Measurements from ENCODE around the gene SETBP1. TPM values are rescaled to one million over a fixed set of nuclear protein-coding genes. Genes with fewer than 3 reads are reported as not detected.

The SETBP1 gene
- total RNA-seq, 2 donors from 2014 or later: 17.3 to 20.1 TPM

DNA sequence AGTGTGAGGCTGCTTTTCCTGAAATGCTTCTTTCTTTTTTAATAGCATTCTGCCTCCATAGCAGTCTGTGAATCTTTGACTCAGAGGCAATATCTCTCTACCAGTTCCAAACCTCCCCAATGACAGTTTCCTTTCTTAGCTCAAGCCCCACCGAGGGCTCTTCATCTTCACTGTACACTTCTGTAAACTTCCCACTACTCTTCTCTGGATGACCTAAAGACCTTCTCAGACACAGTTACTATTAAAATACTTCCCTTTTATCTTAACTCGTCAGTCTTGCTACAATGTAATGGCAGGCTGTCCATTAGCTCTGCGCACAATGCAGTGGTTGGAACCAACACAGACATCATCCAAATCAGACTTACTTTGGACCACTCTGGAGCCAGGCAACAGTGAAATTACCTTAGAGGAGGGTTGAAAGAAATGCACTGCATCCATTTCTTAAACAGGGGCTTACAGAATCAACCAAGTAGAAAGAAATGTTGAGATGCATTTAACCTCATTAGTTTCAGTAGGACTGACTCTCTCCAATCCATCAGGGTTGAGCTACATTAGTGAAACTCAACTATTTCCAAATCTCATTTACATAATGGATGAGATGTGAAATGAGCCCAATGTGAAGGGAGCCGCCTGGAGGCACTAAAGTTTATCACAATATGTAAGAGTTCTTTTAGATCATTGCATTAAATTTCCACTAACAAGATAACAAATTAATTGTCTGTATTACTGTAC is 343.8 kb downstream of the SETBP1 start:
- no peak overlapping the region for H3K27ac Mint-ChIP-seq
- H3K4me3 ChIP-seq (ENCODE audit: low read length): no peak overlapping the region
- H3K27ac ChIP-seq (ENCODE audit: low read depth, low read length): no peak overlapping the region
- peaks cover 8% of the 10 kb centered on the region for H3K9me3 Mint-ChIP-seq
- no peak for TF ChIP-seq CTCF (conservative IDR thresholded peaks at IDR 0.05)
- no peak overlapping the region for H3K4me3 Mint-ChIP-seq
- H3K27me3 Mint-ChIP-seq (ENCODE audit: insufficient read depth): peaks cover 11% of the 10 kb centered on the region
- no peaks in the 10 kb centered on the region for H3K27me3 ChIP-seq (ENCODE audit: control insufficient read depth, insufficient read depth, low read length, poor library complexity, severe bottlenecking)
- no peaks in the 10 kb centered on the region for H3K9me3 ChIP-seq (ENCODE audit: control insufficient read depth, low read length)
- DNase-seq: no peak
- 95 to 100% methylated on average over 1 to 3 of the region's 4 CpGs for WGBS, 2 experiments (ENCODE audit: insufficient coverage in 1 of 2, insufficient read length in 1 of 2)
- H3K4me1 Mint-ChIP-seq: peaks cover 6% of the 10 kb centered on the region
- no peaks in the 10 kb centered on the region for H3K36me3 ChIP-seq (ENCODE audit: control insufficient read depth, insufficient read depth, low read length)
- no peak overlapping the region for H3K9ac ChIP-seq (ENCODE audit: extremely low read depth, low read length, poor library complexity, severe bottlenecking)
- no peaks in the 10 kb centered on the region for H3K36me3 Mint-ChIP-seq (ENCODE audit: low read depth)
- H3K4me1 ChIP-seq (ENCODE audit: control insufficient read depth, insufficient read depth, low read length): no peaks in the 10 kb centered on the region

GRCh38 chr18:45025089-45025450 is 344.4 kb downstream of the SETBP1 start:
- no peak for TF ChIP-seq CTCF (conservative IDR thresholded peaks at IDR 0.05)
- DNase-seq: no peak
- Histone ChIP-seq H3K4me1 (ENCODE audit: control insufficient read depth, insufficient read depth, low read length) (no peaks in the 10 kb centered on the region), H3K9me3 (ENCODE audit: control insufficient read depth, low read length) (no peaks in the 10 kb centered on the region), H3K27ac (ENCODE audit: low read depth, low read length) (no peak overlapping the region), H3K27me3 (ENCODE audit: control insufficient read depth, insufficient read depth, low read length, poor library complexity, severe bottlenecking) (no peaks in the 10 kb centered on the region), H3K36me3 (ENCODE audit: control insufficient read depth, insufficient read depth, low read length) (no peaks in the 10 kb centered on the region), H3K9ac (ENCODE audit: extremely low read depth, low read length, poor library complexity, severe bottlenecking) (no peak overlapping the region), H3K4me3 (ENCODE audit: low read length) (no peak overlapping the region)
- Mint-ChIP-seq H3K36me3 (ENCODE audit: low read depth) (no peaks in the 10 kb centered on the region), H3K9me3 (peaks cover 9% of the 10 kb centered on the region), H3K27ac (no peak overlapping the region), H3K4me1 (peaks cover 6% of the 10 kb centered on the region), H3K4me3 (no peak overlapping the region), H3K27me3 (ENCODE audit: insufficient read depth) (peaks cover 11% of the 10 kb centered on the region)
- 93 to 95% methylated on average over 2 to 4 of the region's 4 CpGs for WGBS, 2 experiments (ENCODE audit: insufficient coverage in 1 of 2, insufficient read length in 1 of 2)

- DNase-seq: no peak
- H3K36me3 Mint-ChIP-seq (ENCODE audit: low read depth): no peaks in the 10 kb centered on the region
- Histone ChIP-seq H3K36me3 (ENCODE audit: control insufficient read depth, insufficient read depth, low read length) (no peaks in the 10 kb centered on the region), H3K27ac (ENCODE audit: low read depth, low read length) (no peak overlapping the region), H3K9ac (ENCODE audit: extremely low read depth, low read length, poor library complexity, severe bottlenecking) (no peak overlapping the region), H3K4me3 (ENCODE audit: low read length) (no peak overlapping the region), H3K27me3 (ENCODE audit: control insufficient read depth, insufficient read depth, low read length, poor library complexity, severe bottlenecking) (no peaks in the 10 kb centered on the region), H3K9me3 (ENCODE audit: control insufficient read depth, low read length) (no peaks in the 10 kb centered on the region), H3K4me1 (ENCODE audit: control insufficient read depth, insufficient read depth, low read length) (no peaks in the 10 kb centered on the region)
- TF ChIP-seq CTCF (conservative IDR thresholded peaks at IDR 0.05): peak; percentile 72
- H3K9me3 Mint-ChIP-seq: peaks cover 9% of the 10 kb centered on the region
- no peak overlapping the region for H3K4me3 Mint-ChIP-seq
- H3K4me1 Mint-ChIP-seq: peaks cover 6% of the 10 kb centered on the region
- no peak overlapping the region for H3K27ac Mint-ChIP-seq
- H3K27me3 Mint-ChIP-seq (ENCODE audit: insufficient read depth): peaks cover 8% of the 10 kb centered on the region
- 87 to 91% methylated on average over 3 of the region's 3 CpGs for WGBS, 2 experiments (ENCODE audit: insufficient coverage in 1 of 2, insufficient read length in 1 of 2)
Measured at GRCh38 chr18:45026162-45026561, 345.5 kb downstream of the SETBP1 start.

Data from endodermal cell (in vitro differentiated cells).